ENCODE measurements around the gene PLCL1.

DNA sequence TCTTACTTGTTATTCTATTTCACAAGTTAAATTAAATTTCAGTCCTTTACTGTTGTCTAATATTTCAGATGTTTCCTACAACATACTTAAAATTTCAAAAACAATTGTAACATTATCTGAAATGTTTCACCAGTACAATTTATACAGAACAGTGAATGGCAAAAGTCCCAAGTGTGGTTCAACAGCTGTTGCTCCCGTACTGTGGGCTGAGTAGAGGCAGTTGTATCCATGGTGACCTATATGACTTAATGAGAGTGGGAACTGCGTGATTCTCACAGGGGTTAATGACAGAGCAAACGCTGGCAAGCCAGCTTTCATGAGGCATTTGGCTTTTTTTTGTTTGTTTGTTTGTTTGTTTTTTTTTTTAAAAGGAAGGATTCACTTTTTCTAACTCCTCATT is 5.3 kb upstream of the PLCL1 start:
- TF ChIP-seq, protein P1, sequence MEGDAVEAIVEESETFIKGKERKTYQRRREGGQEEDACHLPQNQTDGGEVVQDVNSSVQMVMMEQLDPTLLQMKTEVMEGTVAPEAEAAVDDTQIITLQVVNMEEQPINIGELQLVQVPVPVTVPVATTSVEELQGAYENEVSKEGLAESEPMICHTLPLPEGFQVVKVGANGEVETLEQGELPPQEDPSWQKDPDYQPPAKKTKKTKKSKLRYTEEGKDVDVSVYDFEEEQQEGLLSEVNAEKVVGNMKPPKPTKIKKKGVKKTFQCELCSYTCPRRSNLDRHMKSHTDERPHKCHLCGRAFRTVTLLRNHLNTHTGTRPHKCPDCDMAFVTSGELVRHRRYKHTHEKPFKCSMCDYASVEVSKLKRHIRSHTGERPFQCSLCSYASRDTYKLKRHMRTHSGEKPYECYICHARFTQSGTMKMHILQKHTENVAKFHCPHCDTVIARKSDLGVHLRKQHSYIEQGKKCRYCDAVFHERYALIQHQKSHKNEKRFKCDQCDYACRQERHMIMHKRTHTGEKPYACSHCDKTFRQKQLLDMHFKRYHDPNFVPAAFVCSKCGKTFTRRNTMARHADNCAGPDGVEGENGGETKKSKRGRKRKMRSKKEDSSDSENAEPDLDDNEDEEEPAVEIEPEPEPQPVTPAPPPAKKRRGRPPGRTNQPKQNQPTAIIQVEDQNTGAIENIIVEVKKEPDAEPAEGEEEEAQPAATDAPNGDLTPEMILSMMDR (IDR thresholded peaks at IDR 0.05) = no peak
- TF ChIP-seq POLR2A (IDR thresholded peaks at IDR 0.05) = no peak

Data from breast epithelium (tissue), 3 donors.